Progenitor cell of endocrine pancreas (in vitro differentiated cells): ENCODE data around the gene FSTL4. TPM values are rescaled to one million over a fixed set of nuclear protein-coding genes. Genes with fewer than 3 reads are reported as not detected.

Source experiments
- DNase-seq: peaks from one replicate; pipeline ENCODE4 v3.0.0; 2021; ENCODE audit warnings: low spot score; ENCODE audit not compliant: unreplicated experiment
- H3K27ac Mint-ChIP-seq: 2 replicates; pipeline ENCODE4 v1.8.0; 2021; ENCODE audit warnings: mild to moderate bottlenecking, moderate library complexity, mixed read lengths
- H3K27me3 Mint-ChIP-seq: 2 replicates; pipeline ENCODE4 v1.8.0; 2021; ENCODE audit warnings: mixed read lengths
- H3K36me3 Mint-ChIP-seq: 2 replicates; pipeline ENCODE4 v1.8.0; 2022; ENCODE audit warnings: mixed read lengths; ENCODE audit not compliant: insufficient read depth
- H3K4me1 Mint-ChIP-seq: 2 replicates; pipeline ENCODE4 v1.8.0; 2021; ENCODE audit warnings: low read depth, mixed read lengths
- H3K4me3 Mint-ChIP-seq: 2 replicates; pipeline ENCODE4 v1.8.0; 2021; ENCODE audit warnings: low read depth, mild to moderate bottlenecking, moderate library complexity, mixed read lengths
- H3K9me3 Mint-ChIP-seq: 2 replicates; pipeline ENCODE4 v1.8.0; 2021; ENCODE audit warnings: low read depth, mixed read lengths
- CTCF ChIP-seq: fragments of 200-600 bp; sonication (generic); IDR thresholded peaks from one replicate; pipeline ENCODE4 v1.5.0; 2021; ENCODE audit warnings: antibody characterized with exemption, mild to moderate bottlenecking; ENCODE audit not compliant: unreplicated experiment
- total RNA-seq: library from RNA; stranded (reverse); gene quantifications from 2 replicates; pipeline ENCODE4 v1.2.1, GENCODE V29; 2021

Gene FSTL4
- total RNA-seq, 1 donor from 2014 or later: 2.4 TPM

GRCh38 chr5:133409210-133409674 lies 203.1 kb downstream of the FSTL4 start:
- Mint-ChIP-seq H3K27ac (no peak overlapping the region), H3K36me3 (no peaks in the 10 kb centered on the region), H3K4me1 (peaks cover 6% of the 10 kb centered on the region), H3K9me3 (no peaks in the 10 kb centered on the region), H3K4me3 (no peak overlapping the region), H3K27me3 (peaks cover 9% of the 10 kb centered on the region)
- no peak for DNase-seq
- TF ChIP-seq CTCF: no peak

DNA sequence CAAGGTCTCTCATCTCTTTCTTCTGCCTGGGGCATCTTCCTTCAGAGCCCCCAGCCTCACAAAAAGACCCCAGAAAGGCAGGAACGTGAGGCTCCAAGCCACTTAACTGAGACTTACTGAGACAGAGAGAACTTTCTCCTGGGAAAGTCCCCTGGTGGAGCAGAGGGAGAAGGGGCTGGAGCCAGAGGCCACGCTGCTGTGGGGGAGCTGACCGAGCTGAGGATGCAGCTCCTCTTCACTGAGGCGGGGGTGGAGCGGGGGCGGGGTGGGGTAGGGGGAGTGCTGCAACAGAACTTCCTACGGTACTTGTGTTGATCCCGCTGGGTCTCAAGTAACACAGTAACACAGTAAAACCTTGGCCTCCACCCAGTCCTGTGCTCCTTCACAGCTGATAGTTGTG lies 204.0 kb downstream of the FSTL4 start:
- Mint-ChIP-seq H3K4me3 (no peak overlapping the region), H3K4me1 (peaks cover 6% of the 10 kb centered on the region), H3K36me3 (no peaks in the 10 kb centered on the region), H3K9me3 (no peaks in the 10 kb centered on the region), H3K27me3 (peaks cover 8% of the 10 kb centered on the region), H3K27ac (no peak overlapping the region)
- peak; percentile 9 for TF ChIP-seq CTCF
- no peak for DNase-seq

DNA sequence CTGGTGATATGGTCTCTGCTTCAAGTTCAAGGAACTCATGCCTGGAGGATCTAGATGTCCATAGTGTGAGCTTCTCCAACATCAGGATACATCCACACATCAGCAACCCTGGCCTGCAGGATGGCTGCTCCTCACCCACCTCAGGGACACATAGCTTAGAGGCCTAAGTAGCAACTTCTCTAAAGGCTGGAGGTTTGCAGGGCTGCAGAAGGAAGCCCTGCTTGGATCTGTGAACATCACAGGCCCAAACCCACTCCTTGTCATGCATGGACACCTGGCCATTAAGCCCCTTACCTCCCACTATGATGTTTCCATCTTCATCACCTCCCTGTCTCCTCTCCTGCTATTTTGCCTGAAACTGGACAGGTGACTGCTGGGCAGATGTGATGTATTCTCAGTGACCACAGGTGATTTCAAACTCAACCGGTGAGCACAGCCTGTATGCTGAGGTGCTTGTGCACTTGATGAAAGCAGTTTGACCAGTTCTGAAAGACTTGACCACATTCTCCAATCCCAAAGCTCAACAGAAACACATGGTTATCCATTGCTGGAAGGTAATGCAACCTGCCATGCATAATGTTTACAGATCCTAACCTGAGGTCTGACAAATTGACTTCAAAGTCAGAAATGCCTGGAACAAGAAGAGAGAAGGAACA lies 205.2 kb downstream of the FSTL4 start:
- TF ChIP-seq CTCF: no peak
- Mint-ChIP-seq H3K4me3 (no peak overlapping the region), H3K9me3 (no peaks in the 10 kb centered on the region), H3K27me3 (peaks cover 6% of the 10 kb centered on the region), H3K27ac (no peak overlapping the region), H3K4me1 (peaks cover 6% of the 10 kb centered on the region), H3K36me3 (no peaks in the 10 kb centered on the region)
- DNase-seq: no peak

DNA sequence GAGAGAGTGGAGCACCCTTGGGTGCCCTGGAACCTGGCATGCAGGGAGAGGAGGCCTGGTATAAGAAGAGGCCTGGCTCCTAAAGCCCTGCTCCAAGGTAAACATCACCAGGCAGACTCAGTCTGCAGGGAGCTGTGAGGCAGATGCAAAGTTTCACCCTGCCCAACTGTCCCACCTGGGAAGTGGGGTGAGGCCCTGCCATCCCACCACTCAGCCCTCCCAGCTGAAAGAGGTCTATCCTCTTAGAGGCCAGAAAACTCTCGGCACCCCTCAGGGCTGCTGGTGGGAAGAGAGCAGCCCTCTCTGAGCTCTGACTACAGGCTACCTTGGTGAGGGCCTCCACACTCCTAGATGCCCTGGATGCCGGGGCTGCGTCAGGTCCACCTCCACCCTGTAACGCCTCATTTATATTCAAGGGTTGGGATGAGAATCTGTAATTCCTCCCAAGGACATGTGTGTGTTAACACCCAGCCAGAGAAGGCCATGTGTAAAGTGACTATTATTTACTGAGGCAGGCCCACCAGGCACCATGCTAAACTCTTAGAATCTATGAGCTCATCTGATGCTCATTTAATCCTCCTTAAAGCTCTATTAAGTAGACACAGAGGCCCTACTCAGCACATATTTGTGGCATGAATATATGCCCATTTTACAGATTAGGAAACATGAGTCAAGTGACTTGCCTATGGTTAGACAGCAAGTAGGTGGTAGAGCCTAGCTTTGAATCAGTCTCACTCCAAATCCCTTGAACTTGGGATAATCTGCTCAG lies 205.9 kb downstream of the FSTL4 start:
- Mint-ChIP-seq H3K27me3 (peaks cover 6% of the 10 kb centered on the region), H3K9me3 (no peaks in the 10 kb centered on the region), H3K4me3 (no peak overlapping the region), H3K27ac (no peak overlapping the region), H3K36me3 (no peaks in the 10 kb centered on the region), H3K4me1 (peaks cover 6% of the 10 kb centered on the region)
- no peak for TF ChIP-seq CTCF
- no peak for DNase-seq

DNA sequence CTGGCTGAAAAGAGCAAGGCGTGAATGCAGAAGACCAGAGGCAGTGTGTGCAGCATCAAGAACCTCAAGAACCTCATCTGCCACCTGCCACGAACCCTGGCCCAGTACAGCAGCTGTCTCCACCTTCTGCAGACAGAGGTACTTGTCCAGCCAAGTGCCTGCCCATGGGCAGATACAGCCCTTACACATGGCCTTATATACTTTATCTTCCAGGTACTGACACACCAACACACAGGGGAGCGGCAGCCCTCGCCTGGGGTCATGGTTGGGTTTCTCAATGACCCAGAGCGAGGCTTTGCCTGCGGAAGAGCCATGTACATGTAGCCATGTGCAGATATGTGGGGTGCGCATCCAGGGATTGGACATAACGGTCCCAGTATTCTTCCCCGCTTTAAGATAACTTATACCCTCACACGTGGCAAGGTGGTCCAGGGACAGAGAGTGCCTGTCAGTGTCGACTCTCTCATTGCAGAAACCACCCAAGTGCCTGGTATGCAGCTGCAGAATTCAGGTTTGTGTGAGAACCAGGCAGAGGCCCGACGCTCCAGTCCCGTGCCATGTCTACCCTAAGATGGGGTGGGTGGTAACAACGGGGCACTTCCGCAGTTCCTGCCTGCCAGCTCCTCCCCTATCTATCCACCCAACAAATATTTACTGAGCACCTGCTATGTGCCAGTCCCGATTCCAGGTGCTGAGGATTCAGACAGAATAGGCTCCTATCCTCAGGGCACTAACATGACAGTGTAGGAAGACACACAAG lies 206.9 kb downstream of the FSTL4 start:
- peaks cover 6% of the 10 kb centered on the region for H3K27me3 Mint-ChIP-seq
- H3K9me3 Mint-ChIP-seq: no peaks in the 10 kb centered on the region
- peaks cover 6% of the 10 kb centered on the region for H3K4me1 Mint-ChIP-seq
- no peak for DNase-seq
- no peaks in the 10 kb centered on the region for H3K36me3 Mint-ChIP-seq
- no peak overlapping the region for H3K27ac Mint-ChIP-seq
- no peak for TF ChIP-seq CTCF
- H3K4me3 Mint-ChIP-seq: no peak overlapping the region
